WTC11 (cell line): ENCODE data around the gene SH3BGR. TPM values are rescaled to one million over a fixed set of nuclear protein-coding genes. Genes with fewer than 3 reads are reported as not detected.
A peak's percentile ranks its signal among the peaks of the same experiment; 100 is the strongest.

Experiments used
- ATAC-seq: fragments of 200-7000 bp; cut with Tn5 transposase; 2 replicates; pipeline ENCODE4 v1.10.0; 2021; ENCODE audit warnings: mild to moderate bottlenecking, moderate library complexity
- CTCF ChIA-PET: fragments of 300-600 bp; sonication (Branson Sonifier 250); formaldehyde crosslinking; loops from one replicate; lab custom pipeline; 2021; ENCODE audit warnings: antibody characterized with exemption; lab: Charles Lee
- POLR2A ChIA-PET: fragments of 350-600 bp; sonication (Branson Sonifier 250); formaldehyde crosslinking; loops from one replicate; lab custom pipeline; 2021; ENCODE audit warnings: antibody characterized with exemption; lab: Charles Lee
- DNase-seq: peaks from one replicate; pipeline ENCODE4 v3.0.0; 2021; ENCODE audit warnings: low spot score
- H3K27ac Mint-ChIP-seq: 2 replicates; pipeline ENCODE4 v1.8.0; 2021; ENCODE audit warnings: mixed read lengths
- H3K27me3 Mint-ChIP-seq: 2 replicates; pipeline ENCODE4 v1.8.0; 2021; ENCODE audit warnings: low read depth, mild to moderate bottlenecking, moderate library complexity, mixed read lengths
- H3K36me3 Mint-ChIP-seq: 2 replicates; pipeline ENCODE4 v1.8.0; 2021; ENCODE audit warnings: mixed read lengths
- H3K4me1 Mint-ChIP-seq: 2 replicates; pipeline ENCODE4 v1.8.0; 2022; ENCODE audit warnings: mixed read lengths
- H3K4me3 Mint-ChIP-seq: 2 replicates; pipeline ENCODE4 v1.8.0; 2021; ENCODE audit warnings: mild to moderate bottlenecking, moderate library complexity, mixed read lengths
- H3K9me3 Mint-ChIP-seq: 2 replicates; pipeline ENCODE4 v1.8.0; 2021; ENCODE audit warnings: mixed read lengths
- ATF1 ChIP-seq: sonication (generic); formaldehyde crosslinking; IDR thresholded peaks from 2 replicates; pipeline ENCODE4 v1.8.1; 2023; ENCODE audit warnings: mild to moderate bottlenecking, moderate library complexity, missing genetic modification reagents
- ATF6 ChIP-seq: sonication (generic); formaldehyde crosslinking; IDR thresholded peaks from 2 replicates; pipeline ENCODE4 v1.8.1; 2023; ENCODE audit warnings: mild to moderate bottlenecking, missing genetic modification reagents
- CREB1 ChIP-seq: sonication (generic); formaldehyde crosslinking; IDR thresholded peaks from 2 replicates; pipeline ENCODE4 v1.8.0; 2023; ENCODE audit warnings: mild to moderate bottlenecking, missing genetic modification reagents
- CTCF ChIP-seq: fragments of 200-600 bp; IDR thresholded peaks from 2 replicates; pipeline ENCODE4 v1.8.0; 2022; ENCODE audit warnings: antibody characterized with exemption
- E2F1 ChIP-seq: sonication (generic); formaldehyde crosslinking; IDR thresholded peaks from 2 replicates; pipeline ENCODE4 v1.8.0; 2022; ENCODE audit warnings: mild to moderate bottlenecking, missing genetic modification reagents
- ESRRA ChIP-seq: sonication (generic); formaldehyde crosslinking; IDR thresholded peaks from 2 replicates; pipeline ENCODE4 v1.8.1; 2022; ENCODE audit warnings: mild to moderate bottlenecking, missing genetic modification reagents, borderline replicate concordance
- GABPB1 ChIP-seq: sonication (generic); formaldehyde crosslinking; IDR thresholded peaks from 2 replicates; pipeline ENCODE4 v1.8.1; 2023; ENCODE audit warnings: mild to moderate bottlenecking, missing genetic modification reagents
- IRF2 ChIP-seq: sonication (generic); formaldehyde crosslinking; IDR thresholded peaks from 2 replicates; pipeline ENCODE4 v1.8.0; 2022; ENCODE audit warnings: low read depth, missing genetic modification reagents, borderline replicate concordance
- MAX ChIP-seq: sonication (generic); formaldehyde crosslinking; IDR thresholded peaks from 2 replicates; pipeline ENCODE4 v1.8.0; 2022; ENCODE audit warnings: mild to moderate bottlenecking, missing genetic modification reagents
- NFE2L1 ChIP-seq: sonication (generic); formaldehyde crosslinking; IDR thresholded peaks from 2 replicates; pipeline ENCODE4 v1.8.1; 2023; ENCODE audit warnings: missing genetic modification reagents
- NFYB ChIP-seq: sonication (generic); formaldehyde crosslinking; conservative IDR thresholded peaks from 2 replicates; pipeline ENCODE4 v1.8.0; 2022; ENCODE audit warnings: low read depth, missing genetic modification reagents
- OVOL2 ChIP-seq: fragments of 250-450 bp; sonication (Bioruptor Pico); IDR thresholded peaks from 2 replicates; pipeline ENCODE4 v1.9.0; 2021; ENCODE audit warnings: mild to moderate bottlenecking, borderline replicate concordance
- PRDM15 ChIP-seq: sonication (generic); formaldehyde crosslinking; IDR thresholded peaks from 2 replicates; pipeline ENCODE4 v1.8.0; 2022; ENCODE audit warnings: missing genetic modification reagents
- TP53 ChIP-seq: sonication (generic); formaldehyde crosslinking; IDR thresholded peaks from 2 replicates; pipeline ENCODE4 v1.8.1; 2023; ENCODE audit warnings: mild to moderate bottlenecking, missing genetic modification reagents
- USF1 ChIP-seq: sonication (generic); formaldehyde crosslinking; IDR thresholded peaks from 2 replicates; pipeline ENCODE4 v1.8.0; 2022; ENCODE audit warnings: mild to moderate bottlenecking, missing genetic modification reagents
- ZMAT4 ChIP-seq: fragments of 250-450 bp; sonication (Bioruptor Pico); IDR thresholded peaks from 2 replicates; pipeline ENCODE4 v1.9.0; 2021; ENCODE audit warnings: mild to moderate bottlenecking
- ZNF219 ChIP-seq: sonication (generic); formaldehyde crosslinking; IDR thresholded peaks from 2 replicates; pipeline ENCODE4 v1.8.0; 2023; ENCODE audit warnings: missing genetic modification reagents, mild to moderate bottlenecking, borderline replicate concordance
- ZNF232 ChIP-seq: sonication (generic); formaldehyde crosslinking; IDR thresholded peaks from 2 replicates; pipeline ENCODE4 v1.8.0; 2022; ENCODE audit warnings: mild to moderate bottlenecking, missing genetic modification reagents
- ZNF263 ChIP-seq: sonication (generic); formaldehyde crosslinking; IDR thresholded peaks from 2 replicates; pipeline ENCODE4 v1.8.1; 2022; ENCODE audit warnings: low read depth, mild to moderate bottlenecking, moderate library complexity, missing genetic modification reagents
- ZNF671 ChIP-seq: fragments of 250-450 bp; sonication (Bioruptor Pico); IDR thresholded peaks from 2 replicates; pipeline ENCODE4 v1.8.0; 2021; ENCODE audit warnings: mild to moderate bottlenecking
- total RNA-seq: library from RNA; stranded (reverse); gene quantifications from 3 replicates; pipeline ENCODE4 v1.2.3, GENCODE V29; 2021

The SH3BGR gene
- total RNA-seq, 1 experiment from 2014 or later: 3.2 TPM

- CTCF ChIA-PET: interaction anchor here (3.1 kb wide), 1 partner anchor 11 kb away, joined by 19 read pairs; no protein-coding TSS in a partner anchor
- peaks cover 17% of the 10 kb centered on the region for H3K4me1 Mint-ChIP-seq
- DNase-seq: no peak
- H3K36me3 Mint-ChIP-seq: no peaks in the 10 kb centered on the region
- H3K4me3 Mint-ChIP-seq: no peak overlapping the region
- no peak overlapping the region for H3K27ac Mint-ChIP-seq
- no peaks in the 10 kb centered on the region for H3K9me3 Mint-ChIP-seq
- H3K27me3 Mint-ChIP-seq: no peaks in the 10 kb centered on the region; the same call in 1 of the 2 replicates
- no peak for TF ChIP-seq GABPB1 (CRISPR knock-in tag)
- TF ChIP-seq ZNF232 (CRISPR knock-in tag): no peak
- TF ChIP-seq ESRRA: no peak
- no peak for TF ChIP-seq MAX
- no peak for TF ChIP-seq TP53
- TF ChIP-seq ATF1 (CRISPR knock-in tag): no peak
- no peak for TF ChIP-seq NFYB (CRISPR knock-in tag)
- no peak for TF ChIP-seq NFE2L1 (CRISPR knock-in tag)
- no peak for TF ChIP-seq USF1 (CRISPR knock-in tag)
- TF ChIP-seq OVOL2 (CRISPR knock-in tag): no peak
- TF ChIP-seq PRDM15 (CRISPR knock-in tag): no peak
- TF ChIP-seq IRF2 (CRISPR knock-in tag): no peak
- no peak for TF ChIP-seq ZNF219 (CRISPR knock-in tag)
- no peak for TF ChIP-seq ZNF671 (CRISPR knock-in tag)
- no peak for TF ChIP-seq ZNF263 (CRISPR knock-in tag)
- no peak for TF ChIP-seq ATF6
- ATAC-seq: no peak
- POLR2A ChIA-PET: interaction anchor here (0.7 kb wide), 1 partner anchor 247 kb away, joined by 3 read pairs; the partner anchor contains the start of gene PSMG1
Observed at GRCh38 chr21:39430016-39430415, 21.8 kb upstream of the SH3BGR start.

- Mint-ChIP-seq H3K27me3 (no peaks in the 10 kb centered on the region; the same call in 1 of the 2 replicates), H3K4me3 (no peak overlapping the region), H3K27ac (no peak overlapping the region), H3K36me3 (no peaks in the 10 kb centered on the region), H3K4me1 (peaks cover 17% of the 10 kb centered on the region), H3K9me3 (no peaks in the 10 kb centered on the region)
- ATAC-seq (peak; percentile 57), DNase-seq (no peak)
- ChIA-PET POLR2A (interaction anchor here (0.7 kb wide), 1 partner anchor 247 kb away, joined by 3 read pairs; the partner anchor contains the start of gene PSMG1), CTCF (interaction anchor here (0.8 to 3.1 kb wide), 2 partner anchors 10 to 43 kb away, joined by 5 to 19 read pairs; no protein-coding TSS in a partner anchor)
- TF ChIP-seq CREB1 (CRISPR knock-in tag) (no peak), CTCF (no peak), ZMAT4 (CRISPR knock-in tag) (no peak), ZNF232 (CRISPR knock-in tag) (no peak), E2F1 (CRISPR knock-in tag) (no peak)
Observed at GRCh38 chr21:39430457-39430856, 21.3 kb upstream of the SH3BGR start.
